HG03139 (cell line): ENCODE results near the gene SLC25A11.
"Not testable (repeated sequence)": the region's sequence is repeated elsewhere in the genome, so short reads cannot be mapped to it uniquely, and the experiment has no call there.

ENCODE experiments used
- ATAC-seq: cut with Tn5 transposase; IDR thresholded peaks from one replicate; pipeline ENCODE4 v1.9.1; 2021; ENCODE audit not compliant: unreplicated experiment

Gene SLC25A11

GRCh38 chr17:4920351-4921048 is 19.3 kb downstream of the SLC25A11 start:
- no peak for ATAC-seq

GRCh38 chr17:4919511-4920047 is 20.3 kb downstream of the SLC25A11 start:
- ATAC-seq: no peak

GRCh38 chr17:4914551-4914950 is 25.3 kb downstream of the SLC25A11 start:
- ATAC-seq: not testable (repeated sequence)

- ATAC-seq: no peak
Measured at GRCh38 chr17:4913994-4914393, 25.9 kb downstream of the SLC25A11 start.

- no peak for ATAC-seq
Measured at GRCh38 chr17:4908711-4909496, 30.9 kb downstream of the SLC25A11 start.

- no peak for ATAC-seq
Measured at GRCh38 chr17:4908301-4908700, 31.5 kb downstream of the SLC25A11 start.

GRCh38 chr17:4906642-4907041 is 33.2 kb downstream of the SLC25A11 start:
- ATAC-seq: not testable (repeated sequence)

- no peak for ATAC-seq
Measured at GRCh38 chr17:4903051-4903818, 36.6 kb downstream of the SLC25A11 start, which contains the start of gene CHRNE. CHRNE (minus strand) TSS chr17:4903098; CDS start chr17:4903063, 35 bp downstream.

- ATAC-seq: no peak
Measured at GRCh38 chr17:4902540-4902939, 37.3 kb downstream of the SLC25A11 start.

GRCh38 chr17:4901648-4902344 is 38.0 kb downstream of the SLC25A11 start:
- ATAC-seq: no peak

- no peak for ATAC-seq
Measured at GRCh38 chr17:4901108-4901647, 38.7 kb downstream of the SLC25A11 start.

- ATAC-seq: no peak
Measured at GRCh38 chr17:4900231-4901107, 39.4 kb downstream of the SLC25A11 start.

GRCh38 chr17:4899341-4900230 is 40.3 kb downstream of the SLC25A11 start, which contains the start of gene C17orf107:
C17orf107 (plus strand) TSS chr17:4899536; CDS start chr17:4899763, 227 bp downstream.
- no peak for ATAC-seq

GRCh38 chr17:4898927-4899326 is 40.9 kb downstream of the SLC25A11 start:
- no peak for ATAC-seq

GRCh38 chr17:4898351-4898750 is 41.5 kb downstream of the SLC25A11 start:
- no peak for ATAC-seq

GRCh38 chr17:4897785-4898184 is 42.1 kb downstream of the SLC25A11 start:
- ATAC-seq: no peak

GRCh38 chr17:4897198-4897687 is 42.6 kb downstream of the SLC25A11 start:
- no peak for ATAC-seq
